GM12878 (cell line): ENCODE measurements around the gene ZC3H6. TPM values are rescaled to one million over a fixed set of nuclear protein-coding genes. Genes with fewer than 3 reads are reported as not detected.

Experiments used
- ATAC-seq: fragments of 200-7000 bp; cut with Tn5 transposase; 3 replicates; pipeline ENCODE4 v1.9.1; 2020; ENCODE audit warnings: mild to moderate bottlenecking, moderate library complexity
- BruUV-seq: library from RNA; stranded (reverse); fragments of 400-500 nt; replicated peaks from 2 replicates; lab custom pipeline; 2021; lab: Mats Ljungman, UMichigan
- CTCF ChIA-PET: fragments of 300-600 bp; sonication (Branson Sonifier 250); formaldehyde crosslinking; extraction: SDS; loops from one replicate; lab custom pipeline; 2021; ENCODE audit warnings: inconsistent platforms; lab: Yijun Ruan, JAX
- POLR2A ChIA-PET: fragments of 350-600 bp; formaldehyde crosslinking; extraction: SDS; loops from one replicate; lab custom pipeline; 2021; ENCODE audit warnings: inconsistent platforms; lab: Charles Lee
- RAD21 ChIA-PET: fragments of 300-600 bp; sonication (Branson Sonifier 250); formaldehyde crosslinking; loops from one replicate; lab custom pipeline; 2023; ENCODE audit warnings: antibody characterized with exemption; ENCODE audit not compliant: unreplicated experiment; lab: Charles Lee
- SMC1A ChIA-PET: fragments of 300-600 bp; sonication (Branson Sonifier 250); formaldehyde crosslinking; loops from one replicate; lab custom pipeline; 2023; ENCODE audit not compliant: unreplicated experiment, uncharacterized antibody; lab: Charles Lee
- DNase-seq: peaks from one replicate; pipeline ENCODE4 v3.0.0-alpha.2; 2011; ENCODE audit warnings: low read depth, low spot score
- FAIRE-seq: peaks from 3 replicates; lab custom pipeline; 2011; peaks lifted over from hg19 to GRCh38; lab: Jason Lieb, UNC
- H2AFZ ChIP-seq: 2 replicates; pipeline ENCODE4 v1.6.0; 2011; ENCODE audit warnings: low read depth, low read length, control low read depth; ENCODE audit not compliant: control insufficient read depth
- H3K27ac ChIP-seq: 2 replicates; pipeline ENCODE4 v1.5.1; 2011; ENCODE audit warnings: control low read depth; ENCODE audit not compliant: control insufficient read depth, insufficient read depth
- H3K27me3 ChIP-seq, 2 experiments: replicated peaks in 1 of 2; 2 replicates each; pipeline versions ENCODE4 v1.6.0 to v1.6.1; 2011; ENCODE audit warnings: low read length in 1 of 2; ENCODE audit not compliant: control insufficient read depth in 2 of 2, insufficient read depth in 2 of 2
- H3K36me3 ChIP-seq, 2 experiments: 2 replicates each; pipeline ENCODE4 v1.5.1; 2011; ENCODE audit warnings: low read length in 1 of 2; ENCODE audit not compliant: control insufficient read depth in 2 of 2, insufficient read depth in 2 of 2
- H3K4me1 ChIP-seq: 2 replicates; pipeline ENCODE4 v1.6.1; 2011; ENCODE audit warnings: mild to moderate bottlenecking, low read length, moderate library complexity, mixed read lengths; ENCODE audit not compliant: control insufficient read depth, insufficient read depth
- H3K4me2 ChIP-seq: 2 replicates; pipeline ENCODE4 v1.6.0; 2011; ENCODE audit warnings: control low read depth; ENCODE audit not compliant: control insufficient read depth, insufficient read depth
- H3K4me3 ChIP-seq: fragments of 200-600 bp; sonication (generic); 2 replicates; pipeline ENCODE4 v1.5.1; 2016
- H3K79me2 ChIP-seq: 2 replicates; pipeline ENCODE4 v1.6.0; 2011; ENCODE audit warnings: low read length; ENCODE audit not compliant: control insufficient read depth, insufficient read depth
- H3K9ac ChIP-seq: 2 replicates; pipeline ENCODE4 v1.8.0; 2011; ENCODE audit warnings: low read length, control low read depth, mixed read lengths; ENCODE audit not compliant: control insufficient read depth, insufficient read depth
- H3K9me3 ChIP-seq: replicated peaks from 3 replicates; pipeline ENCODE4 v1.5.1; 2011; ENCODE audit warnings: mild to moderate bottlenecking, low read length; ENCODE audit not compliant: control insufficient read depth, insufficient read depth
- H4K20me1 ChIP-seq: 2 replicates; pipeline ENCODE4 v1.6.0; 2011; ENCODE audit not compliant: control insufficient read depth, insufficient read depth
- ATF2 ChIP-seq: IDR thresholded peaks from 2 replicates; pipeline ENCODE4 v1.6.1; 2012; ENCODE audit warnings: low read length, inconsistent platforms
- ATF3 ChIP-seq: IDR thresholded peaks from 2 replicates; pipeline ENCODE4 v1.6.1; 2011; ENCODE audit warnings: low read depth, mild to moderate bottlenecking, low read length, moderate library complexity, borderline replicate concordance; ENCODE audit errors: extremely low read depth
- BACH1 ChIP-seq: fragments of 450-650 bp; IDR thresholded peaks from 2 replicates; pipeline ENCODE4 v1.6.1; 2017; ENCODE audit warnings: mild to moderate bottlenecking, borderline replicate concordance
- BHLHE40 ChIP-seq, 2 experiments: fragments of 450-650 bp in 1 of 2; IDR thresholded peaks; 2 replicates each; pipeline ENCODE4 v1.6.1; 2011 to 2017; ENCODE audit warnings: low read depth in 2 of 2, borderline replicate concordance in 1 of 2, improper control_type of control experiment in 1 of 2, low read length in 1 of 2, mild to moderate bottlenecking in 1 of 2
- CREB1 ChIP-seq: IDR thresholded peaks from 2 replicates; pipeline ENCODE4 v1.6.1; 2012; ENCODE audit warnings: low read depth, mild to moderate bottlenecking, inconsistent platforms
- EZH2 ChIP-seq: IDR thresholded peaks from 2 replicates; pipeline ENCODE4 v1.6.1; 2012; ENCODE audit warnings: low read depth, mild to moderate bottlenecking, control low read depth, inconsistent platforms, low read length, borderline replicate concordance; ENCODE audit not compliant: control insufficient read depth
- FOS ChIP-seq: IDR thresholded peaks from 3 replicates; pipeline ENCODE4 v1.6.1; 2011; ENCODE audit warnings: borderline replicate concordance; ENCODE audit not compliant: insufficient read length; ENCODE audit errors: extremely low read depth
- HSF1 ChIP-seq: fragments of 150-350 bp; IDR thresholded peaks from 2 replicates; pipeline ENCODE4 v1.6.1; 2014; ENCODE audit warnings: mild to moderate bottlenecking, low read depth, low read length
- IKZF1 ChIP-seq: fragments of 450-650 bp; conservative IDR thresholded peaks from 2 replicates; pipeline ENCODE4 v1.6.1; 2017; ENCODE audit warnings: antibody characterized with exemption, mild to moderate bottlenecking
- JUNB ChIP-seq: IDR thresholded peaks from 2 replicates; pipeline ENCODE4 v1.6.1; 2016; ENCODE audit warnings: antibody characterized with exemption, mild to moderate bottlenecking
- NRF1 ChIP-seq: conservative IDR thresholded peaks from 2 replicates; pipeline ENCODE4 v1.6.1; 2011; ENCODE audit warnings: mild to moderate bottlenecking, low read depth, low read length, improper control_type of control experiment
- POLR2AphosphoS2 ChIP-seq: IDR thresholded peaks from 2 replicates; pipeline ENCODE4 v1.6.1; 2011; ENCODE audit warnings: low read depth, mild to moderate bottlenecking, low read length, improper control_type of control experiment, moderate library complexity
- SUZ12 ChIP-seq: fragments of 200-600 bp; sonication (generic); IDR thresholded peaks from one replicate; pipeline ENCODE4 v1.6.1; 2018; ENCODE audit warnings: antibody characterized with exemption, mild to moderate bottlenecking; ENCODE audit not compliant: unreplicated experiment
- TAF1 ChIP-seq: IDR thresholded peaks from 2 replicates; pipeline ENCODE4 v1.6.1; 2011; ENCODE audit warnings: mild to moderate bottlenecking, low read depth, low read length, borderline replicate concordance
- TBL1XR1 ChIP-seq: IDR thresholded peaks from 2 replicates; pipeline ENCODE4 v1.6.1; 2012; ENCODE audit warnings: low read depth, low read length, improper control_type of control experiment
- USF2 ChIP-seq: IDR thresholded peaks from 2 replicates; pipeline ENCODE4 v1.6.1; 2011; ENCODE audit warnings: low read depth, low read length, improper control_type of control experiment, borderline replicate concordance
- WGBS: methylation state at CpG from one replicate; pipeline ENCODE4 v1.1.6; 2016; ENCODE audit warnings: low lambda C conversion rate; ENCODE audit not compliant: insufficient replicate concordance, insufficient coverage; ENCODE audit errors: missing lambda C conversion rate; 5-methylcytosine and 5-hydroxymethylcytosine counted together
- in situ Hi-C: fragments of 300-500 bp; cut with MboI; formaldehyde crosslinking; loops from 9 replicates; pipeline ENCODE4 v1.14.3; 2018; ENCODE audit warnings: mixed read lengths
- intact Hi-C: fragments of 100-400 bp; cut with micrococcal nuclease; formaldehyde crosslinking; loops from one replicate; pipeline ENCODE4 v1.14.2; 2022; ENCODE audit not compliant: unreplicated experiment
- polyA plus RNA-seq, 11 experiments: library from polyadenylated mRNA; depleted of rRNA in 4 of 11; unstranded in 6 of 11; stranded (reverse) in 5 of 11; fragments of >200 nt; fragmentation: Nextera tagmentation in 4 of 11; fragmentation: Illumina TruSeq in 1 of 11; extraction: Ambion mirVana in 4 of 11; extraction: Trizol in 1 of 11; gene quantifications; 1 replicate in 1 of 11; 2 replicates in 10 of 11; pipeline versions ENCODE4 v1.2.1 to v1.2.3, GENCODE V29; 2011 to 2016; ENCODE audit warnings: inconsistent platforms in 2 of 11, missing spikeins in 2 of 11, low read depth in 1 of 11
- total RNA-seq, 4 experiments: library from RNA; depleted of rRNA in 3 of 4; stranded (reverse); fragments of >200 nt in 3 of 4; fragmentation: Illumina TruSeq in 1 of 4; extraction: Trizol in 1 of 4; gene quantifications; 2 replicates each; pipeline versions ENCODE4 v1.2.1 to v1.2.3, GENCODE V29; 2013 to 2021

The ZC3H6 gene
- total and polyA plus RNA-seq, 10 of the 15 experiments (the other 5 are each of a cell fraction or from before 2014, with no cell fraction given) = 0.53 to 4.7 (median 1.9) TPM

- ChIA-PET SMC1A (interaction anchor here (1.0 to 2.8 kb wide), 8 partner anchors 11 to 336 kb away, joined by 3 to 8 read pairs (median 4); partner anchors contain the start of gene RGPD8), POLR2A (interaction anchor here (0.5 kb wide), 1 partner anchor 459 kb away, joined by 6 read pairs; no protein-coding TSS in a partner anchor)
- intact Hi-C loops = no loop called here
- TF ChIP-seq FOS (no peak), TAF1 (no peak), HSF1 (no peak), SUZ12 (no peak), JUNB (no peak), BACH1 (no peak), IKZF1 (no peak), ATF3 (no peak), BHLHE40 (IDR thresholded peaks at IDR 0.05; ENCODE audit: borderline replicate concordance in 1 of 2, low read depth in 2 of 2, low read length in 1 of 2) (no peak), TBL1XR1 (no peak), NRF1 (no peak), USF2 (no peak), CREB1 (no peak), POLR2AphosphoS2 (no peak), ATF2 (no peak), EZH2 (no peak)
These were observed 15.1 kb upstream of the ZC3H6 start for GRCh38 chr2:112260295-112260625.

More at GRCh38 chr2:112260295-112260625, 15.1 kb upstream of the ZC3H6 start:
- RAD21 ChIA-PET = interaction anchor here (0.8 to 2.2 kb wide), 6 partner anchors 17 to 368 kb away, joined by 3 to 10 read pairs (median 4); partner anchors contain the start of gene RGPD8
- no peaks in the 10 kb centered on the region for H3K79me2 ChIP-seq
- WGBS = 98% methylated on average over 3 of the region's 3 CpGs
- no peaks in the 10 kb centered on the region for H3K9me3 ChIP-seq
- no peak overlapping the region for H3K4me3 ChIP-seq
- BruUV-seq = no TSS peak
- no peak overlapping the region for H3K9ac ChIP-seq
- H3K4me2 ChIP-seq = no peak overlapping the region
- no peaks in the 10 kb centered on the region for H4K20me1 ChIP-seq
- FAIRE-seq (no peak), DNase-seq (no peak), ATAC-seq (no peak)
- H3K27me3 ChIP-seq = no peaks in the 10 kb centered on the region
- in situ Hi-C loops = no loop called here
- peaks cover 3% of the 10 kb centered on the region; the same call in 1 of the 2 replicates for H3K4me1 ChIP-seq
- no peak overlapping the region for H3K27ac ChIP-seq
- CTCF ChIA-PET = interaction anchor here (0.6 to 2.9 kb wide), 18 partner anchors 9 to 401 kb away, joined by 3 to 39 read pairs (median 4); partner anchors contain the start of gene RGPD8
- H2AFZ ChIP-seq = peak overlapping the region; percentile 98; the same call in 1 of the 2 replicates
- no peaks in the 10 kb centered on the region for H3K36me3 ChIP-seq
